Activated gamma-delta T cell treated with anti-CD3 and anti-CD28 coated beads, Interleukin-2, amount 50 U/mL, for 16 hours (primary cell): ENCODE measurements around the gene TFR2.

Experiments used
- DNase-seq: peaks from one replicate; pipeline ENCODE4 v3.0.0-alpha.2; 2020; ENCODE audit warnings: low read depth

The TFR2 gene

GRCh38 chr7:100585511-100586265 is 55.7 kb downstream of the TFR2 start, which contains the start of gene LRCH4:
LRCH4 (minus strand) TSS chr7:100586129; CDS start chr7:100586100, 29 bp downstream.
- peak; percentile 36 for DNase-seq

GRCh38 chr7:100584683-100585510 is 56.5 kb downstream of the TFR2 start:
- DNase-seq, result no peak

- no peak for DNase-seq
Measured at GRCh38 chr7:100584054-100584682, 57.2 kb downstream of the TFR2 start.

DNA sequence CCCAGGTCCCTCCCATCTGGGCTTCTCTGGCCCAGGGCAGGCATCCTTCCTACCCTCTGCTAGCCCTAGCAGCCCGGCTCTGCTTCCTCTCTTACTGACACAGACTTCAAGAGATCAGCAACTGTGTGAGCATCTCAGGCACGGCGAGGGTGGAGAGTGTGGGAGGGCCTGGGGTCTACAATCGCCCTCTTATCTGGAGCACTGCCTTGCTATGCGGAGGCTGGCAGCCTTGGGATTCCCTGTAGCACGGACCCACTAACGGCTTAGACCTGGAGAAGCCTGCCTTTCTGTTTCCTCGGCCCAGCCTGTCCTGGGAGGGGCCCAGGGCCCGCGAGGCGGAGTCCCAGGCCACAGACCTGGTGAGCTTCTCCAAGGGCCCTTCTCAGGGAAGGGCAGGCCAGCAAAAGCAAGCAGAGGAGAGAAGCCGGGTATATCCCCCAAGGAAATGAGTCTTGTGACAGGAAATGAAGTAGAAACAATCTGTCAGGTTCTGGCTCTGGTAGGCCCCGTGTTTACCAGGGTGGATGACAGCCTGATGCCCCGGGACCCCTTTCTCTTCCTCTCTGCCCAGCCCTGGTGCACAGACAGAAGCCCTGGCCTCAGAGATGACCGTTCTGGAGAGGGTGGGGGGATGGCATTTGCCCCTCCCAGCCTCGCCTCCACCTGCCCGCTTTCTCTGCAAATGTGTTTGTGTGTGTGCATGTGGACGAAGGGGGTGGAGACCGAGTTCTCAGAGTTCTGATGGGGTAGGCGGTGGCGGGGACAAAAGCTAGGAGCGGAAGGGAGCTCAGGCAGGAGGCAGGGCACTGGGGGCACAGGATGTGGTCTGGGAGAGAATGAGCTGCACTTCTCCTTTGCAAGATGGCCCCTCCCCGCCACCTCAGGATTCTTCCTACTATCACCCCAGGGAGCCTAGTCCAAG is 58.0 kb downstream of the TFR2 start:
- peak; percentile 40 for DNase-seq

GRCh38 chr7:100582650-100583049 is 58.7 kb downstream of the TFR2 start:
- DNase-seq, result no peak

DNA sequence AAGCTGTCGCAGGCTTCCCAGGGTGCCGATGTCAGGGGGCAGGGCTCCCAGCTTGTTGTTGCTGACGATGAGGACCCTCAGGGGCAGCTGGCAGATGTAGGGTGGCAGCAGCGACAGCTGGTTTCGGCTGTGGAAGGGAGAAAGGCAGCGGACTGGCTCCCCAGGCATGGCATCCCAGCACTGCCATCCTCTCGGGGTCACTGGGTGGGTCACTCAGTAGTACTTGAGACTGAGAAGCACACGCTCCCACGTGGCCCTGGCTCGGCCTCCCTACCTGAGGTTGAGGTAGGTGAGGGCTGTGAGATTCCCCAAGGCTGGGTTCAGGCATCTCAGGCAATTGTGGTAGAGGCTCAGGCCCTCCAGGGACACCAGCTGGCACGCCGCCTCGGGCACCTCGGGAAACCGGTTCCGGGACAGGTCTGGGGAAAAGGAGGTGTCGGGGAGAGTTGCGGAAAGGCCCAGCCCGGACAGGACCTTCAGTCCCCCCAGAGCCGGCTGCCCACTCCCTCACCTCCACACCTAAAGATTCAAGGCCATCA is 59.2 kb downstream of the TFR2 start:
- DNase-seq, result no peak

- DNase-seq, result no peak
Measured at GRCh38 chr7:100580466-100581283, 60.7 kb downstream of the TFR2 start.

GRCh38 chr7:100578246-100579183 is 62.8 kb downstream of the TFR2 start:
- no peak for DNase-seq

GRCh38 chr7:100577507-100577906 is 63.8 kb downstream of the TFR2 start:
- no peak for DNase-seq

DNA sequence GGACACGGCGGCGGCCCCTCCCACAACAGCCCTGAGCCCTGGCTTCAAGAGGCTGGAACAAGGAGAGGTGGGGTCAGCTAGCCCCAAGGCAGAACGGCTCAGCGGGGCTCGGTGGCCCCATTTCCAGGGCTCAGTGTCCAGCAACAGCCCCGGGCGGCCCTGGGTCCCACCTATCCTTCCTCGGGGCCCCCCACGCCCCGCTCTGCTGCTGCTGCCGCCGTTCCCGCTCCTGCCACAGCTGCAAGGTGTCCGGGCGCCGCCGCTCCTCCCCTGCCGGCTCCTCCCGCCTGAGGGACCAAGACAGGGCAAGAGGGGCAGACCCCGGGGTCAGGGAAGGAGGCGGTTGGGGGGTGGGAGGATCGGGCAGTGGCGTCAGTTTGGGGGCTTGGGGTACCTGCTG is 64.2 kb downstream of the TFR2 start:
- no peak for DNase-seq

GRCh38 chr7:100576384-100576993 is 64.9 kb downstream of the TFR2 start:
- DNase-seq, result no peak

- no peak for DNase-seq
Measured at GRCh38 chr7:100575746-100576383, 65.5 kb downstream of the TFR2 start.

- DNase-seq, result no peak
Measured at GRCh38 chr7:100575206-100575631, 66.1 kb downstream of the TFR2 start.

DNA sequence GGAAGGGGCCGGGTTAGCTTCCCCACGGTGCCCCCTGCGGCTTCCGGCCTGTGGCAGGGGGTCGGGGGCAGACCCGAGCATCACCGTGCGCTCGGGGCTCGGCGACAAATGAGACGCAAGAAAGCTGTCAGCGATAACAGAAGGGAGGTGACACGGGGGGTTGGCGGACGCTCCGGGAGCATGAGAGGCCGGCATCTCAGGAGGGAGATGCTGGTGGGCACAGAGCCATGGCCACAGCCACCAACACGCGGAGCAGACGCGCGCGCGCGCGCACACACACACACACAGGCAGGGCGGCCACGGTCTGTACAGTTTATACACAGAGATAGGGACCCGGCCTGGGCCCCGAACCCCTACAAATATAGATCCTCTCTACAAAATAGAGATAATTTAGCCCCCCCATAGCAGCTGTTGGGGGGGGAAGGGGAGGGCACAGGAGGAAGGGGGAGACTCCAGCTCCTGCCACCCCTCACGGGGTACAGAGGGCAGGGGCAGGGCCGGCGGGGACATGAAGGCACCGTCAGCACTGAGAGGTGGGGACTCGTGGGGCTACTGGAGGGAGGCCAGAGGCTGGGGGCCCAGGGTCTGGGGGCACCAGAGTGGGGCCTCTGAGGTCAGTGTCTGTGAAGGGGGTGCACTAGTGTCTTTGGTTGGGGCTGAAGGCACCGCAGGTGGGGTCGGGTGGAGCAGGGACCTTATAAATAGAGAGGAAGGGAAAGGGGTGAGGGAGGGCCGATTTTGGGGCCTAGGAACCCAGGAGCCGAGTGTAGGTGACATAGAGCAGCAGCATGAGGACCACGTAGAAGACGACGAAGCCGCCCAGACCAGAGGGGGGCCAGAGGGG is 66.8 kb downstream of the TFR2 start:
- DNase-seq, result no peak

DNA sequence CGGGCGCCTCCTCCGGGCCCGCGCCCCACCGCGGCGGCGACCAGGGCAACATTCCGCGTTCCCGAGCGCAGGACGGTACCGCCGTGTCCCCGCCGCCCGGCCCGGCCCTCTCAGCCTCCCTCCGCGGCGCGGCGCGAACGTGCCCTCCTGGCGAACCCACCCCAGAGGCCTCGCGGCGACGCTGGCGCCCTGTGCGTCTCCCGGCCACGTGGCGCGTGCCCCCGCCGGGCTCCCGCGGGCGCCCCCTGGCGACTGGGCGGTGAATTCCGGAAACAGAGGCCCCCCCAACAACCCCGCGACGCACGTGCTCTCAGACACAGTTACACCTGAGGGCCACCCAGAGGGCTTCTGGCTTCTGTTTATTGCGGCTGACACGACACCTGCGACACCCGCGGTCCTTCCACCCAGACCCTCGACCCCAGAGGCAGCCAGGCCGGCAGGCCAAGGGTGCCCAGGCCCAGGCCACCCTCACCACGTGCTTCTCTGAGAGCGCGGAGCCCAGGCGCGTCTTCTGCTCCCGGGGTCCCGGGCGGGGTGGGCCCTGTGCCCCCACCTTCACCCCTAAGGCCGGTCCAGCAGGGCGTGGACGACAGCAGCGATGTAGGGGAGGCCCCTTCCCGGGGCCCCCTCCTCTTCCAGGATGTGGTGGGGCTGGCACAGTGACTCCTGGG is 67.5 kb downstream of the TFR2 start, which contains the start of gene SAP25:
Gene SAP25, minus strand, starts transcription at position 210 of the 671 bp plus-strand sequence. Its CDS starts 158 bp downstream, at position 52.
- no peak for DNase-seq

DNA sequence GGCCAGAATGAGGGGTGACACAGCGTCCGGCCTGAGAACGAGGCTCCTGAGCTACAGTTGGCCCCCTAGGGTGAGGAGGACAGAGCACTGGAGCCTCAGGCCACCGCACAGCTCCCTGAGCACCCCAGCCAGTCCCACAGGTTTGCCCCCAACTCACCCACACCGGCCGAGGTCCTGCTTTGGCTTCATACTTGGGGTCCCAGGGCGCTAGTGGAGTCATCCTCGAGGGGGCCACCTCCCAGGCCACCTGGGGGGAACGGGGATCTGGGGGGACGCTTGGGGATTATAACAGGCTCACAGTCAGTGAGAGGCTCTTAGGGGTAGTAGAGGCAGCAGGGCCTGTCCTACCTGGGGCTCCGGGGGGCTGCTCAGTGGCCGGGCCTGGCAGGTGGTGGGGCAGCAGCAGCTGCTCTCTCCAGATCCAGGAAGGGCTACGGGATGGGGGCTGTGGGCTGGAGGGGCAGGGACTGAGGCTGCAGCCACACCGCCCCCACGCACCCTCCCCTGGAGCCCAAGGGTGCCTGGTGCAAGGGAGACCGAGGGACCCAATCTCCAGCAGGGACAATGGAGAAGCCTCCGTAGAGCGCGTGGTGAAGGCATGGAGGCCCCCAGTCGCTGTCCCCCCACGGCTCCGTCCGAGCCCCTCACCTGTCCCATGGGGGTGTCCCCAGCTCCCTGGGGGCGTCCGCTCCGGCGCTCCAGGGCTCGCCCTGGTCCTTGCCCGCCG is 68.2 kb downstream of the TFR2 start:
- no peak for DNase-seq
